Kidney tubule cell (primary cell): ENCODE results near the gene HBA2.
"Not testable (repeated sequence)": the region's sequence is repeated elsewhere in the genome, so short reads cannot be mapped to it uniquely, and the experiment has no call there.

Experiments
- DNase-seq: peaks from one replicate; pipeline ENCODE4 v3.0.0-alpha.2; 2018; ENCODE audit warnings: low spot score

HBA2 gene

GRCh38 chr16:194516-194915 lies 21.8 kb downstream of the HBA2 start:
- no peak for DNase-seq

- DNase-seq = peak; percentile 76
These were observed 27.7 kb downstream of the HBA2 start for GRCh38 chr16:200388-200787.

GRCh38 chr16:203246-203645 lies 30.6 kb downstream of the HBA2 start:
- no peak for DNase-seq

GRCh38 chr16:204046-204445 lies 31.4 kb downstream of the HBA2 start:
- DNase-seq = not testable (repeated sequence)

- DNase-seq = not testable (repeated sequence)
These were observed 36.7 kb downstream of the HBA2 start for GRCh38 chr16:209359-209758.

- not testable (repeated sequence) for DNase-seq
These were observed 39.0 kb downstream of the HBA2 start for GRCh38 chr16:211631-212180.

GRCh38 chr16:212999-213398 lies 40.3 kb downstream of the HBA2 start:
- DNase-seq = peak; percentile 33

- DNase-seq = no peak
These were observed 47.3 kb downstream of the HBA2 start for GRCh38 chr16:220021-220420.
